Measurements from ENCODE around the gene VPS52. TPM values are rescaled to one million over a fixed set of nuclear protein-coding genes. Genes with fewer than 3 reads are reported as not detected.

The VPS52 gene
- total RNA-seq, 4 donors from 2014 or later, result 18.1 to 45.5 (median 31.5) TPM

- TF ChIP-seq POLR2AphosphoS5 (IDR thresholded peaks at IDR 0.05) (no peak), EP300 (IDR thresholded peaks at IDR 0.05) (no peak), POLR2A (IDR thresholded peaks at IDR 0.05) (no peak), CTCF (IDR thresholded peaks at IDR 0.05) (no peak)
- H3K36me3 ChIP-seq, result peaks cover 0 to 80% of the 10 kb centered on the region in 2 donors
Measured at GRCh38 chr6:33279257-33279695, 7.6 kb upstream of the VPS52 start.

DNA sequence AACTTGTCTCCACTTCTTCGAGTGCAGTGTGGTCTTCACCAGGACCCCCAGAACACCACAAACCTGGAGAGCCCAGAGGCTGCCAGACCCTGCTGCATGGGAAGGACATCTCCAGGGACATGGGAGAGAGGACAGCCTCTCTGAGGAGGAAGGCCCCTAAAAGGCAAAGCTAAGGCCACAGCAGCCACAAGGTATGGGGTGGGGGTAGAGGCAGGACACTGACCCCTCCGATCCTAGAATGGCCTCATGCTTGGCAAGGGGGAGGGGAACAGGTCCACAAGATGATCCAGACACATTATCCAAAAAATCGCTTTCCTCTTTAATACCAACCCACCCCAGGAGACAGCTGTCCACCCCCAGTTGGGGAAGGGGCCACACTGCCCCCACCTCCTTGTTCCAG is 7.1 kb upstream of the VPS52 start:
- no peak for TF ChIP-seq POLR2AphosphoS5 (IDR thresholded peaks at IDR 0.05)
- TF ChIP-seq EP300 (IDR thresholded peaks at IDR 0.05), result no peak
- TF ChIP-seq CTCF (IDR thresholded peaks at IDR 0.05), result no peak
- TF ChIP-seq POLR2A (IDR thresholded peaks at IDR 0.05), result no peak
- Histone ChIP-seq H3K9me3 (no peaks in the 10 kb centered on the region), H3K36me3 (peaks cover 0 to 80% of the 10 kb centered on the region in 2 donors), H3K4me3 (no peak overlapping the region), H3K4me1 (peaks cover 0 to 59% (median 27%) of the 10 kb centered on the region in 3 donors), H3K27ac (peak overlapping the region in 2 of 4 donors; percentile 89 to 93), H3K27me3 (no peaks in the 10 kb centered on the region)
- 38 to 88% methylated on average over 1 to 2 of the region's 3 CpGs for WGBS, 2 donors (ENCODE audit: low coverage in 1 of 2)
- no peak for ATAC-seq

More at GRCh38 chr6:33279257-33279695, 7.6 kb upstream of the VPS52 start:
- 66% methylated on average over 3 of the region's 13 CpGs; no CpG with 5 or more reads in 1 of the 2 donors for WGBS, 2 donors (ENCODE audit: low coverage in 1 of 2)
- Histone ChIP-seq H3K4me1 (peaks cover 0 to 54% (median 23%) of the 10 kb centered on the region in 3 donors), H3K9me3 (no peaks in the 10 kb centered on the region), H3K27me3 (no peaks in the 10 kb centered on the region), H3K27ac (peak overlapping the region in 1 of 4 donors; percentile 89), H3K4me3 (no peak overlapping the region)
- no peak for ATAC-seq

DNA sequence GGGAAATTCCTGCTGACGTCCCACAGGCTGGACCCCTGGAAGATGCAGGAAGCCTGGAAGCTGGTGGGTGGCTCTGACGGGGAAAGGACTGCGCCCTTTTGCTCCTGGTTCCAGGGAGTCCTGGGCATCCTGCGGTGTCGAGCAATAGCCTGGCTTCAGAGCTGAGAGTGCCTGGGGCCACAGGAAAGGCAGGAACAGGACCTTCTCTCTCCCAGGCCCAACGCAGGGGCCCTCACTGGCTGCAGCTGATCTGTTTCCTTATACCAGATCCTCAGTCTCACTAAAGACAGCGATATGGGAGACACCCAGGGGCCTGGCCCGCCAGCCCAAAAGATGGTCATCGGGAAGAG is 6.7 kb upstream of the VPS52 start:
- 40 to 72% methylated on average over 1 to 5 of the region's 9 CpGs for WGBS, 2 donors (ENCODE audit: low coverage in 1 of 2)
- Histone ChIP-seq H3K36me3 (peaks cover 0 to 80% of the 10 kb centered on the region in 2 donors), H3K4me3 (no peak overlapping the region), H3K27ac (peak overlapping the region in 3 of 4 donors; percentile 89 to 96 (median 93)), H3K4me1 (peaks cover 0 to 63% (median 29%) of the 10 kb centered on the region in 3 donors), H3K27me3 (no peaks in the 10 kb centered on the region), H3K9me3 (no peaks in the 10 kb centered on the region)
- TF ChIP-seq CTCF (IDR thresholded peaks at IDR 0.05) (no peak), POLR2A (IDR thresholded peaks at IDR 0.05) (no peak), POLR2AphosphoS5 (IDR thresholded peaks at IDR 0.05) (no peak), EP300 (IDR thresholded peaks at IDR 0.05) (no peak)
- ATAC-seq, result no peak

- no peak for TF ChIP-seq POLR2AphosphoS5 (IDR thresholded peaks at IDR 0.05)
- TF ChIP-seq CTCF (IDR thresholded peaks at IDR 0.05), result no peak
- TF ChIP-seq POLR2A (IDR thresholded peaks at IDR 0.05), result no peak
- TF ChIP-seq EP300 (IDR thresholded peaks at IDR 0.05), result no peak
- peaks cover under 1 to 69% (median 35%) of the 10 kb centered on the region in 3 donors for H3K4me1 ChIP-seq
- H3K27me3 ChIP-seq, result no peaks in the 10 kb centered on the region
- no peaks in the 10 kb centered on the region for H3K9me3 ChIP-seq
- H3K36me3 ChIP-seq, result peaks cover 0 to 78% of the 10 kb centered on the region in 2 donors
- H3K4me3 ChIP-seq, result peak overlapping the region; percentile 56 to 81
- 48% methylated on average over 2 of the region's 39 CpGs; no CpG with 5 or more reads in 1 of the 2 donors for WGBS, 2 donors (ENCODE audit: low coverage in 1 of 2)
- H3K27ac ChIP-seq, result peak overlapping the region; percentile 73 to 96 (median 91)
- ATAC-seq, result no peak
Measured at GRCh38 chr6:33277663-33278391, 6.2 kb upstream of the VPS52 start.
